ENCODE results near the gene PCP4L1.
"Not testable (repeated sequence)": the region's sequence is repeated elsewhere in the genome, so short reads cannot be mapped to it uniquely, and the experiment has no call there.

Gene PCP4L1

DNA sequence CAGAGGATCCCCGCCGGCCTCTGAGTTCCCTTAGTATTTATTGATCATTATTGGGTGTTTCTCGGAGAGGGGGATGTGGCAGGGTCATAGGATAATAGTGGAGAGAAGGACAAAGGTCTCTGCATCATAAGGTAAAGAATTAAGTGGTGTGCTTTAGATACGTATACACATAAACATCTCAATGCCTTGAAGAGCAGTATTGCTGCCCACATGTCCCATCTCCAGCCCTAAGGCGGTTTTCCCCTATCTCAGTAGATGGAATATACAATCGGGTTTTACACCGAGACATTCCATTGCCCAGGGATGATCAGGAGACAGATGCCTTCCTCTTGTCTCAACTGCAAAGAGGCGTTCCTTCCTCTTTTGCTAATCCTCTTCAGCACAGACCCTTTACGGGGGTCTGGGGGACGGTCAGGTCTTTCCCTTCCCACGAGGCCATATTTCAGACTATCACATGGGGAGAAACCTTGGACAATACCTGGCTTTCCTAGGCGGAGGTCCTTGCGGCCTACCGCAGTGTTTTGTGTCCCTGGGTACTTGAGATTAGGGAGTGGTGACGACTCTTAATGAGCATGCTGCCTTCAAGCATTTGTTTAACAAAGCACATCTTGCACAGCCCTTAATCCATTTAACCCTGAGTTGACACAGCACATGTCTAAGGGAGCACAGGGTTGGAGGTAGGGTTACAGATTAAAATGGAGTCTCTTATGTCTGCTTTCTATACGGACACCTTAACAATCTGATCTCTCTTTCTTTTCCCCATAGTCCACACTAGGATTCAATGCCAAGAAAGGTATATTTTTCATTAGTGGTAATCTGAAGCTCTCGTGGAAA lies 57.5 kb downstream of the PCP4L1 start:
- DNase-seq (ENCODE audit: low read depth): not testable (repeated sequence)

DNA sequence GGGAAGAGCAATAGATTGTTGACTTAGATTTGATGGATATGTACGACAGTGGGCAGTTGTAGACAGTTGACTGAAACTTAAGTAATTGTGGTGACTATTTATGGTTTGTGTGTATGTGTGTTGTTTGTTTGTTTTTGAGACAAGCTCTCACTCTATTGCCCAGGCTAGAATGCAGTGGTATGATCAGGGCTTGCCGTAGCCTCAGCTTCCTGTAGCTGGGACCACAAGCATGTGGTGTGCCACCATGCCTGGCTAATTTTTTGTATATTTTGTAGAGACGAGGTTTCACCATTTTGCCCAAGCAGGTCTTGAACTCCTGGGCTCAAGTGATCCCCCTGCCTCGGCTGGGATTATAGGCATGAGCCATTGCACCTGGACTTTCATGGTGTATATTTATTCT lies 65.5 kb downstream of the PCP4L1 start:
- no peak for DNase-seq (ENCODE audit: low read depth)

DNA sequence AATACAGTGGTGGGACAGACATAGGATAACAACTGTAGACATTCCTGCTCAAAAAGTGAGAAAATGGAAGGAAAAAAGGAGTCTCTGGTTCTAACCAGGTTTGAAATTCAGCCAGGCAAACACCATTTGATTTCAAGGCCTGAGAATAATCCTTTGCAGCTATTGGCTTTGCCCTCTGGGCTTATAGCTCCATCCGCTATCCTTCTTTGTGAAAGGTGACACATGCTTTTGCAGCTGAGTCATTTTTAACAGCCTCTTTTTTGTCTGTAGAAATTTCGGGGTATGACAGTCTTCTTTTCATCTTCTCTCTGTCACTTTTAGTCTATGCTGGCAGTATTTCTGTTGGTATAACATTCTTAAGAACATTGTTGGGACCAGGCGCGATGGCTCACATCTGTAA lies 71.8 kb downstream of the PCP4L1 start:
- no peak for DNase-seq (ENCODE audit: low read depth)

DNA sequence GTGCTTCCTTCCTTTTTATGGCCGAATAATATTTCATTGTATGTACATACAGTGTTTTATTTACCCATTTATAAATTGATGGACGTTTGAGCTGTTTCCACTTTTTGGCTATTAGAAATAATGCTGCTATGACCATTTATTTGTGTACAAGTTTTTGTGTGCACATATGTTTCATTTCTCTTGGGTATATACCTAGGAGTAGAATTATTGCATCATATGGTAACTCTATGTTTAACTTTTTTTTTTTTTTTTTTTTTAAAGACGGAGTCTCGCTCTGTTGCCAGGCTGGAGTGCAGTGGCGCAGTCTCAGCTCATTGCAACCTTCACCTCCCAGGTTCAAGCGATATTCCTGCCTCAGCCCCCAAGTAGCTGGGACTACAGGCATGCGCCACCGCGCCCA lies 74.6 kb downstream of the PCP4L1 start:
- no peak for DNase-seq (ENCODE audit: low read depth)

Measured in HS-5 (cell line).